DND-41 (cell line): ENCODE measurements around the gene VSX2.

ENCODE experiments used
- ATAC-seq: fragments of 200-7000 bp; cut with Tn5 transposase; 3 replicates; pipeline ENCODE4 v1.9.1; 2021; ENCODE audit warnings: low read depth; ENCODE audit not compliant: insufficient read depth
- DNase-seq: peaks from one replicate; pipeline ENCODE4 v3.0.0-alpha.2; 2020
- H2AFZ ChIP-seq: 2 replicates; pipeline ENCODE4 v1.6.0; 2012; ENCODE audit warnings: low read depth, low read length
- H3K27ac ChIP-seq: 2 replicates; pipeline ENCODE4 v1.5.1; 2012; ENCODE audit warnings: low read length, inconsistent platforms
- H3K27me3 ChIP-seq: fragments of 200-600 bp; sonication (generic); 2 replicates; pipeline ENCODE4 v1.6.0; 2012; ENCODE audit warnings: low read length, mild to moderate bottlenecking, inconsistent platforms; ENCODE audit not compliant: insufficient read depth, poor library complexity
- H3K36me3 ChIP-seq: 2 replicates; pipeline ENCODE4 v1.5.1; 2012; ENCODE audit warnings: low read length, inconsistent platforms; ENCODE audit not compliant: insufficient read depth
- H3K4me1 ChIP-seq: 2 replicates; pipeline ENCODE4 v1.5.1; 2012; ENCODE audit warnings: mild to moderate bottlenecking, low read length; ENCODE audit not compliant: insufficient read depth
- H3K4me2 ChIP-seq: 2 replicates; pipeline ENCODE4 v1.6.0; 2012; ENCODE audit warnings: mild to moderate bottlenecking, moderate library complexity, low read length, inconsistent platforms; ENCODE audit not compliant: insufficient read depth
- H3K4me3 ChIP-seq, 2 experiments: fragments of 200-600 bp in 1 of 2; shearing (Covaris generic) in 1 of 2; 2 replicates each; pipeline ENCODE4 v1.5.1; 2012 to 2016; ENCODE audit warnings: inconsistent platforms in 2 of 2, low read length in 2 of 2, mild to moderate bottlenecking in 2 of 2, low read depth in 1 of 2, moderate library complexity in 1 of 2
- H3K79me2 ChIP-seq: 2 replicates; pipeline ENCODE4 v1.6.0; 2012; ENCODE audit warnings: low read length, inconsistent platforms; ENCODE audit not compliant: insufficient read depth
- H3K9ac ChIP-seq: 2 replicates; pipeline ENCODE4 v1.6.0; 2012; ENCODE audit warnings: low read depth, mild to moderate bottlenecking, inconsistent platforms, low read length, moderate library complexity
- H3K9me3 ChIP-seq: 2 replicates; pipeline ENCODE4 v1.5.1; 2012; ENCODE audit warnings: low read length, moderate library complexity, mild to moderate bottlenecking, inconsistent platforms; ENCODE audit not compliant: insufficient read depth, severe bottlenecking
- H4K20me1 ChIP-seq: 2 replicates; pipeline ENCODE4 v1.6.0; 2012; ENCODE audit warnings: low read length; ENCODE audit not compliant: insufficient read depth
- EZH2 ChIP-seq: IDR thresholded peaks from 3 replicates; pipeline ENCODE4 v1.6.1; 2012; ENCODE audit warnings: borderline replicate concordance, low read depth, mild to moderate bottlenecking, moderate library complexity, low read length, inconsistent platforms; ENCODE audit not compliant: severe bottlenecking
- TF ChIP-seq, protein P1 (sequence below): IDR thresholded peaks from 2 replicates; pipeline ENCODE4 v1.5.1; 2012; ENCODE audit warnings: borderline replicate concordance, low read length, moderate library complexity, mild to moderate bottlenecking; ENCODE audit not compliant: poor library complexity, severe bottlenecking; ENCODE audit errors: extremely low read depth

VSX2 gene

GRCh38 chr14:74246542-74246941 lies 7.3 kb downstream of the VSX2 start:
- H3K27ac ChIP-seq, result no peak overlapping the region
- no peak overlapping the region for H3K4me2 ChIP-seq
- H2AFZ ChIP-seq, result no peak overlapping the region
- no peaks in the 10 kb centered on the region for H3K9me3 ChIP-seq
- ATAC-seq (no peak), DNase-seq (no peak)
- no peak overlapping the region for H3K4me3 ChIP-seq
- H3K27me3 ChIP-seq, result peaks cover 15% of the 10 kb centered on the region
- no peaks in the 10 kb centered on the region for H3K36me3 ChIP-seq
- H3K9ac ChIP-seq, result no peak overlapping the region
- peaks cover 7% of the 10 kb centered on the region for H3K4me1 ChIP-seq
- TF ChIP-seq, protein P1, sequence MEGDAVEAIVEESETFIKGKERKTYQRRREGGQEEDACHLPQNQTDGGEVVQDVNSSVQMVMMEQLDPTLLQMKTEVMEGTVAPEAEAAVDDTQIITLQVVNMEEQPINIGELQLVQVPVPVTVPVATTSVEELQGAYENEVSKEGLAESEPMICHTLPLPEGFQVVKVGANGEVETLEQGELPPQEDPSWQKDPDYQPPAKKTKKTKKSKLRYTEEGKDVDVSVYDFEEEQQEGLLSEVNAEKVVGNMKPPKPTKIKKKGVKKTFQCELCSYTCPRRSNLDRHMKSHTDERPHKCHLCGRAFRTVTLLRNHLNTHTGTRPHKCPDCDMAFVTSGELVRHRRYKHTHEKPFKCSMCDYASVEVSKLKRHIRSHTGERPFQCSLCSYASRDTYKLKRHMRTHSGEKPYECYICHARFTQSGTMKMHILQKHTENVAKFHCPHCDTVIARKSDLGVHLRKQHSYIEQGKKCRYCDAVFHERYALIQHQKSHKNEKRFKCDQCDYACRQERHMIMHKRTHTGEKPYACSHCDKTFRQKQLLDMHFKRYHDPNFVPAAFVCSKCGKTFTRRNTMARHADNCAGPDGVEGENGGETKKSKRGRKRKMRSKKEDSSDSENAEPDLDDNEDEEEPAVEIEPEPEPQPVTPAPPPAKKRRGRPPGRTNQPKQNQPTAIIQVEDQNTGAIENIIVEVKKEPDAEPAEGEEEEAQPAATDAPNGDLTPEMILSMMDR, result no peak
- no peak for TF ChIP-seq EZH2
- H4K20me1 ChIP-seq, result no peaks in the 10 kb centered on the region
- H3K79me2 ChIP-seq, result no peaks in the 10 kb centered on the region

- Histone ChIP-seq H4K20me1 (no peaks in the 10 kb centered on the region), H3K36me3 (no peaks in the 10 kb centered on the region), H3K27me3 (peaks cover 13% of the 10 kb centered on the region), H2AFZ (no peak overlapping the region), H3K9ac (no peak overlapping the region), H3K4me2 (no peak overlapping the region), H3K79me2 (no peaks in the 10 kb centered on the region), H3K9me3 (no peaks in the 10 kb centered on the region), H3K4me3 (no peak overlapping the region), H3K27ac (no peak overlapping the region), H3K4me1 (peaks cover 11% of the 10 kb centered on the region)
- TF ChIP-seq, protein P1, result no peak
- TF ChIP-seq EZH2, result no peak
- DNase-seq (no peak), ATAC-seq (no peak)
These were observed 8.8 kb downstream of the VSX2 start for GRCh38 chr14:74248017-74248416.

DNA sequence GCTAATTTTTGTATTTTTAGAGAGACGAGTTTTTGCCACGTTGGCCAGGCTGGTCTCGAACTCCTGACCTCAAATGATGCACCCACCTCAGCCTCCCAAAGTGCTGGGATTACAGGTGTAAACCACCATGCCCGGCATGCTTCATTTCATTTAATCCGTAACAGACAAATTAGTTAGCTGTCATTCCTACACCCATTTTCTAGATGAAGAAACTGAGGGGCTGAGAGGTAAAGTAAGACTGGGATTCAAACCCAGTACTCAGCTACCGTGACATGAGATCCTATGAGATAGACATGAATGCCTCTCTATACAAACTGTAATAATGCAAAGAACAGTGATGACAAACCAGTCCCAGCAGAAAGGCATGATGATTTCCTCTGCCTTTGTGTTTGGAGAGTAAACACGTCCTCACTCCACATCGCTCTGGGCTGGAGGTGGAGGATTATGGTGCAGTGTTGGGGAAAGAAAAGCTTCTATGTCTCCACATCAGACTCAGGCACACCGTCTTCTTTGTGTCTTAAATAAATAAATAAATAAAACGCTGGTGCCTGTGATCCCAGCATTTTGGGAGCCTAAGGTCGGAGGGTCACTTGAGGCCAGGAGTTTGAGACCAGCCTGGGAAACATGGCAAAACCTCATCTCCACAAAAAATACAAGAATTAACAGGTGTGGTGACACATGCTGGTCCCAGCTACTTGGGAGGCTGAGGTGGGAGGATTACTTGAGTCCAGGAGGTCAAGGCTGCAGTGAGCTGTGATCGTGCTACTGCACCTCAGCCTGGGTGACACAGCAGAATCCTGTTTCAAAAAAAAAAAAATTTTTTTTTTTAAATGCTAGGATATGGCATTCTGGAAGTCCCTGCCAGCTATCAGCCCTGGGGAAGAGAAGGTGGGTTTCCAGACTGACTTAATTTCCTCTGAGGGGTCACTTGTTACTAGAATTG lies 10.5 kb downstream of the VSX2 start:
- no peak overlapping the region for H3K4me3 ChIP-seq
- no peak overlapping the region for H3K27ac ChIP-seq
- H3K27me3 ChIP-seq, result peaks cover 4% of the 10 kb centered on the region
- peaks cover 11% of the 10 kb centered on the region for H3K4me1 ChIP-seq
- no peaks in the 10 kb centered on the region for H4K20me1 ChIP-seq
- H3K79me2 ChIP-seq, result no peaks in the 10 kb centered on the region
- TF ChIP-seq EZH2, result no peak
- TF ChIP-seq, protein P1, result no peak
- H3K9me3 ChIP-seq, result no peaks in the 10 kb centered on the region
- DNase-seq (no peak), ATAC-seq (no peak)
- no peak overlapping the region for H3K9ac ChIP-seq
- H2AFZ ChIP-seq, result no peak overlapping the region
- H3K36me3 ChIP-seq, result no peaks in the 10 kb centered on the region
- no peak overlapping the region for H3K4me2 ChIP-seq
